IPS-15b (cell line): Measurements from ENCODE around the gene ASAH2B.
"Not testable (repeated sequence)": the region's sequence is repeated elsewhere in the genome, so short reads cannot be mapped to it uniquely, and the experiment has no call there.

Experiments used
- H3K27me3 ChIP-seq: one replicate; pipeline ENCODE4 v1.6.1; 2013; ENCODE audit warnings: low read length; ENCODE audit not compliant: control insufficient read depth, insufficient read depth
- H3K36me3 ChIP-seq: one replicate; pipeline ENCODE4 v1.6.1; 2013; ENCODE audit warnings: low read length; ENCODE audit not compliant: control insufficient read depth, insufficient read depth
- H3K4me1 ChIP-seq: one replicate; pipeline ENCODE4 v1.6.1; 2013; ENCODE audit warnings: mild to moderate bottlenecking, low read length; ENCODE audit not compliant: control insufficient read depth, insufficient read depth
- H3K4me3 ChIP-seq: one replicate; pipeline ENCODE4 v1.5.1; 2013; ENCODE audit warnings: low read depth, low read length
- H3K9ac ChIP-seq: one replicate; pipeline ENCODE4 v1.6.1; 2013; ENCODE audit warnings: low read depth, mild to moderate bottlenecking, low read length
- H3K9me3 ChIP-seq: one replicate; pipeline ENCODE4 v1.6.1; 2013; ENCODE audit warnings: mild to moderate bottlenecking, low read length; ENCODE audit not compliant: control insufficient read depth, insufficient read depth

The ASAH2B gene

GRCh38 chr10:50739618-50740292, at the start of gene ASAH2B:
ASAH2B (plus strand) TSS chr10:50739936; CDS start chr10:50745131, 5,195 bp downstream.
- peak within 1 kb of the TSS; percentile 93 for H3K9ac ChIP-seq
- H3K27me3 ChIP-seq = peaks cover 2% of the 10 kb centered on the region
- H3K4me3 ChIP-seq = peak within 1 kb of the TSS; percentile 91
- H3K9me3 ChIP-seq = no peaks in the 10 kb centered on the region
- no peaks in the 10 kb centered on the region for H3K36me3 ChIP-seq
- H3K4me1 ChIP-seq = no peaks in the 10 kb centered on the region

GRCh38 chr10:50697819-50698218, 41.9 kb upstream of the ASAH2B start:
- not testable (repeated sequence) for H3K4me1 ChIP-seq, H3K4me3 ChIP-seq, H3K9me3 ChIP-seq, H3K9ac ChIP-seq, H3K27me3 ChIP-seq, H3K36me3 ChIP-seq

- not testable (repeated sequence) for H3K9ac ChIP-seq, H3K36me3 ChIP-seq, H3K9me3 ChIP-seq, H3K4me3 ChIP-seq, H3K27me3 ChIP-seq, H3K4me1 ChIP-seq
These were observed 37.8 kb upstream of the ASAH2B start for GRCh38 chr10:50701947-50702346.

- not testable (repeated sequence) for H3K9ac ChIP-seq, H3K9me3 ChIP-seq, H3K36me3 ChIP-seq, H3K4me3 ChIP-seq, H3K4me1 ChIP-seq, H3K27me3 ChIP-seq
These were observed 36.7 kb upstream of the ASAH2B start for GRCh38 chr10:50702997-50703396.

- not testable (repeated sequence) for H3K27me3 ChIP-seq, H3K9ac ChIP-seq, H3K36me3 ChIP-seq, H3K4me3 ChIP-seq, H3K9me3 ChIP-seq, H3K4me1 ChIP-seq
These were observed 35.2 kb upstream of the ASAH2B start for GRCh38 chr10:50704436-50705079.

- H3K27me3 ChIP-seq, H3K4me1 ChIP-seq, H3K9me3 ChIP-seq, H3K9ac ChIP-seq, H3K36me3 ChIP-seq, H3K4me3 ChIP-seq: not testable (repeated sequence)
These were observed 33.7 kb upstream of the ASAH2B start for GRCh38 chr10:50706006-50706405.

- H3K4me1 ChIP-seq, H3K4me3 ChIP-seq, H3K27me3 ChIP-seq, H3K9ac ChIP-seq, H3K36me3 ChIP-seq, H3K9me3 ChIP-seq: not testable (repeated sequence)
These were observed 29.5 kb upstream of the ASAH2B start for GRCh38 chr10:50710241-50710640.

- not testable (repeated sequence) for H3K9me3 ChIP-seq, H3K27me3 ChIP-seq, H3K4me1 ChIP-seq, H3K4me3 ChIP-seq, H3K9ac ChIP-seq, H3K36me3 ChIP-seq
These were observed 15.9 kb upstream of the ASAH2B start for GRCh38 chr10:50723812-50724211.

GRCh38 chr10:50728112-50728511, 11.6 kb upstream of the ASAH2B start:
- not testable (repeated sequence) for H3K36me3 ChIP-seq, H3K27me3 ChIP-seq, H3K9me3 ChIP-seq, H3K4me3 ChIP-seq, H3K9ac ChIP-seq, H3K4me1 ChIP-seq

GRCh38 chr10:50738987-50739617, 634 bp upstream of the ASAH2B start:
- H3K36me3 ChIP-seq = not testable (repeated sequence)

GRCh38 chr10:50740293-50740648, 535 bp downstream of the ASAH2B start:
- H3K4me1 ChIP-seq = no peaks in the 10 kb centered on the region
- H3K27me3 ChIP-seq = peaks cover 2% of the 10 kb centered on the region
- peak overlapping the region; percentile 91 for H3K4me3 ChIP-seq
- H3K36me3 ChIP-seq = no peaks in the 10 kb centered on the region
- no peaks in the 10 kb centered on the region for H3K9me3 ChIP-seq
- H3K9ac ChIP-seq = peak overlapping the region; percentile 48

More at GRCh38 chr10:50738987-50739617, 634 bp upstream of the ASAH2B start:
- not testable (repeated sequence) for H3K4me1 ChIP-seq, H3K9me3 ChIP-seq, H3K27me3 ChIP-seq
- H3K9ac ChIP-seq = peak overlapping the region; percentile 93
- peak overlapping the region; percentile 91 for H3K4me3 ChIP-seq

GRCh38 chr10:50742820-50743219, 3.1 kb downstream of the ASAH2B start:
- H3K4me3 ChIP-seq, H3K27me3 ChIP-seq, H3K4me1 ChIP-seq, H3K36me3 ChIP-seq, H3K9me3 ChIP-seq, H3K9ac ChIP-seq: not testable (repeated sequence)
